Loucy (cell line): ENCODE data around the gene PPFIBP1.

Source experiments
- EZH2phosphoT487 ChIP-seq: fragments of 200-600 bp; IDR thresholded peaks from 2 replicates; pipeline ENCODE4 v1.6.1; 2018; ENCODE audit warnings: antibody characterized with exemption, mild to moderate bottlenecking, moderate library complexity, borderline replicate concordance
- TF ChIP-seq, protein P1 (sequence below): fragments of 200-600 bp; sonication (generic); conservative IDR thresholded peaks from 2 replicates; pipeline ENCODE4 v1.5.1; 2014; ENCODE audit warnings: mild to moderate bottlenecking, antibody characterized with exemption, low read length

DNA sequence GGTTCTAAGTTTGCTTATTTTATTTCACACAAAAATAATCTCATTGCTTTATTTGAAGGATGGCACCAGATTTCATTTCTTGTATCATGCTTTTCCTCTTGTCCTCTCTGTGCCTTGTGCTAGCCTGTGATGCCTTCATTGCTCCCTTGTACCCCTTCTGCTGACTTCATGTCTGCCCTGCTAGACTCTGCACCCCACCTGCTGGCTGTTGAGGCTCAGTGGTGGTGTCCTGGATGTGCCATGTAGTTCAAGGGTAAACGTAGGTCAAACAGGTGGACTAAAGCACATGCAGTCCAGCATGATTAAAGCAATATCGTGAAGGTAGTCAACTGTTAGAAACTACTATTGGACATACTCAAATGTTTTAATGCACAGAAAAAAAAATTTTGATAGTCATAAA lies 208.3 kb downstream of the PPFIBP1 start:
- TF ChIP-seq, protein P1, sequence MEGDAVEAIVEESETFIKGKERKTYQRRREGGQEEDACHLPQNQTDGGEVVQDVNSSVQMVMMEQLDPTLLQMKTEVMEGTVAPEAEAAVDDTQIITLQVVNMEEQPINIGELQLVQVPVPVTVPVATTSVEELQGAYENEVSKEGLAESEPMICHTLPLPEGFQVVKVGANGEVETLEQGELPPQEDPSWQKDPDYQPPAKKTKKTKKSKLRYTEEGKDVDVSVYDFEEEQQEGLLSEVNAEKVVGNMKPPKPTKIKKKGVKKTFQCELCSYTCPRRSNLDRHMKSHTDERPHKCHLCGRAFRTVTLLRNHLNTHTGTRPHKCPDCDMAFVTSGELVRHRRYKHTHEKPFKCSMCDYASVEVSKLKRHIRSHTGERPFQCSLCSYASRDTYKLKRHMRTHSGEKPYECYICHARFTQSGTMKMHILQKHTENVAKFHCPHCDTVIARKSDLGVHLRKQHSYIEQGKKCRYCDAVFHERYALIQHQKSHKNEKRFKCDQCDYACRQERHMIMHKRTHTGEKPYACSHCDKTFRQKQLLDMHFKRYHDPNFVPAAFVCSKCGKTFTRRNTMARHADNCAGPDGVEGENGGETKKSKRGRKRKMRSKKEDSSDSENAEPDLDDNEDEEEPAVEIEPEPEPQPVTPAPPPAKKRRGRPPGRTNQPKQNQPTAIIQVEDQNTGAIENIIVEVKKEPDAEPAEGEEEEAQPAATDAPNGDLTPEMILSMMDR = no peak; the same call in 1 of the 2 replicates
- TF ChIP-seq EZH2phosphoT487 = no peak
